GM23338 (cell line): ENCODE results near the gene IMP3. TPM values are rescaled to one million over a fixed set of nuclear protein-coding genes. Genes with fewer than 3 reads are reported as not detected.
A peak's percentile ranks its signal among the peaks of the same experiment; 100 is the strongest.

Experiments used
- ATAC-seq: fragments of 200-7000 bp; cut with Tn5 transposase; 3 replicates; pipeline ENCODE4 v1.9.1; 2020
- DNase-seq: peaks from one replicate; pipeline ENCODE4 v3.0.0-alpha.2; 2015; ENCODE audit warnings: low spot score
- H2AFZ ChIP-seq: fragments of 200-600 bp; sonication (generic); 2 replicates; pipeline ENCODE4 v1.8.0; 2016; ENCODE audit warnings: antibody characterized with exemption, mild to moderate bottlenecking, moderate library complexity
- H3F3A ChIP-seq: fragments of 200-600 bp; sonication (generic); replicated peaks from 2 replicates; pipeline ENCODE4 v1.8.0; 2017; ENCODE audit warnings: antibody characterized with exemption, mixed run types, low read depth
- H3K27ac ChIP-seq: fragments of 200-600 bp; sonication (generic); 2 replicates; pipeline ENCODE4 v1.6.1; 2016; ENCODE audit warnings: low read depth
- H3K27me3 ChIP-seq: fragments of 200-600 bp; sonication (generic); 2 replicates; pipeline ENCODE4 v1.8.0; 2016; ENCODE audit warnings: mild to moderate bottlenecking, mixed run types, moderate library complexity; ENCODE audit not compliant: insufficient read depth
- H3K36me3 ChIP-seq: fragments of 200-600 bp; sonication (generic); 2 replicates; pipeline ENCODE4 v1.8.0; 2016; ENCODE audit warnings: mild to moderate bottlenecking; ENCODE audit not compliant: insufficient read depth
- H3K4me1 ChIP-seq: fragments of 200-600 bp; sonication (generic); 2 replicates; pipeline ENCODE4 v1.8.0; 2016; ENCODE audit warnings: mild to moderate bottlenecking, moderate library complexity; ENCODE audit not compliant: insufficient read depth
- H3K4me2 ChIP-seq: fragments of 200-600 bp; sonication (generic); 2 replicates; pipeline ENCODE4 v1.7.1; 2017; ENCODE audit warnings: mixed run types
- H3K4me3 ChIP-seq: fragments of 200-600 bp; sonication (generic); 2 replicates; pipeline ENCODE4 v1.6.1; 2016; ENCODE audit warnings: mixed run types
- H3K79me2 ChIP-seq: fragments of 200-600 bp; sonication (generic); replicated peaks from 2 replicates; pipeline ENCODE4 v1.8.0; 2017; ENCODE audit warnings: mild to moderate bottlenecking; ENCODE audit not compliant: insufficient read depth
- H3K9me2 ChIP-seq: fragments of 200-600 bp; sonication (generic); 2 replicates; pipeline ENCODE4 v1.8.0; 2017; ENCODE audit not compliant: insufficient read depth
- H4K20me1 ChIP-seq: fragments of 200-600 bp; sonication (generic); replicated peaks from 2 replicates; pipeline ENCODE4 v1.8.0; 2017; ENCODE audit warnings: mild to moderate bottlenecking; ENCODE audit not compliant: insufficient read depth
- H3K27ac Mint-ChIP-seq: 2 replicates; pipeline ENCODE4 v1.8.0; 2020; ENCODE audit warnings: inconsistent platforms, mild to moderate bottlenecking, moderate library complexity, mixed read lengths
- H3K27me3 Mint-ChIP-seq: 3 replicates; pipeline ENCODE4 v1.8.0; 2022; ENCODE audit warnings: low read depth, mild to moderate bottlenecking, moderate library complexity, mixed read lengths, inconsistent platforms; ENCODE audit not compliant: insufficient read depth, poor library complexity
- H3K36me3 Mint-ChIP-seq: 3 replicates; pipeline ENCODE4 v1.8.0; 2021; ENCODE audit warnings: low read depth, mild to moderate bottlenecking, inconsistent platforms, moderate library complexity, mixed read lengths
- H3K4me1 Mint-ChIP-seq: 3 replicates; pipeline ENCODE4 v1.8.0; 2020; ENCODE audit warnings: mild to moderate bottlenecking, inconsistent platforms, mixed read lengths
- H3K4me3 Mint-ChIP-seq: 3 replicates; pipeline ENCODE4 v1.8.0; 2021; ENCODE audit warnings: moderate library complexity, mild to moderate bottlenecking, inconsistent platforms, mixed read lengths
- H3K9me3 Mint-ChIP-seq: 3 replicates; pipeline ENCODE4 v1.8.0; 2020; ENCODE audit warnings: moderate library complexity, mild to moderate bottlenecking, inconsistent platforms, mixed read lengths
- CREB1 ChIP-seq: fragments of 250-450 bp; sonication (Bioruptor Pico); IDR thresholded peaks from 2 replicates; pipeline ENCODE4 v1.5.0; 2020; ENCODE audit warnings: low read depth, mild to moderate bottlenecking, moderate library complexity
- EZH2phosphoT487 ChIP-seq: fragments of 200-600 bp; sonication (generic); IDR thresholded peaks from one replicate; pipeline ENCODE4 v1.8.1; 2018; ENCODE audit warnings: antibody characterized with exemption; ENCODE audit not compliant: unreplicated experiment
- JUNB ChIP-seq: IDR thresholded peaks from one replicate; pipeline ENCODE4 v1.6.1; 2016; ENCODE audit warnings: antibody characterized with exemption; ENCODE audit not compliant: unreplicated experiment
- POLR2AphosphoS5 ChIP-seq: IDR thresholded peaks from 2 replicates; pipeline ENCODE4 v1.6.1; 2016; ENCODE audit warnings: antibody characterized with exemption, low read depth
- REST ChIP-seq: IDR thresholded peaks from one replicate; pipeline ENCODE4 v1.6.1; 2018; ENCODE audit warnings: antibody characterized with exemption; ENCODE audit not compliant: unreplicated experiment
- ZNF114 ChIP-seq: fragments of 250-450 bp; sonication (Bioruptor Pico); IDR thresholded peaks from 2 replicates; pipeline ENCODE4 v1.5.0; 2020; ENCODE audit warnings: mild to moderate bottlenecking, moderate library complexity
- polyA plus RNA-seq: library from polyadenylated mRNA; unstranded; fragments of >200 nt; fragmentation: Nextera tagmentation; extraction: Ambion mirVana; gene quantifications from 2 replicates; pipeline ENCODE4 v1.2.1, GENCODE V29; 2016
- total RNA-seq: library from RNA; depleted of rRNA; stranded (reverse); fragments of >200 nt; shearing (Covaris generic); gene quantifications from 2 replicates; pipeline ENCODE4 v1.2.3, GENCODE V29; 2014
- TF ChIP-seq, protein P1 (sequence below): fragments of 250-450 bp; sonication (Bioruptor Pico); IDR thresholded peaks from 2 replicates; pipeline ENCODE4 v1.5.0; 2020; ENCODE audit warnings: mild to moderate bottlenecking, moderate library complexity

The IMP3 gene
- total and polyA plus RNA-seq, 2 experiments from 2014 or later = 210 to 319 TPM

DNA sequence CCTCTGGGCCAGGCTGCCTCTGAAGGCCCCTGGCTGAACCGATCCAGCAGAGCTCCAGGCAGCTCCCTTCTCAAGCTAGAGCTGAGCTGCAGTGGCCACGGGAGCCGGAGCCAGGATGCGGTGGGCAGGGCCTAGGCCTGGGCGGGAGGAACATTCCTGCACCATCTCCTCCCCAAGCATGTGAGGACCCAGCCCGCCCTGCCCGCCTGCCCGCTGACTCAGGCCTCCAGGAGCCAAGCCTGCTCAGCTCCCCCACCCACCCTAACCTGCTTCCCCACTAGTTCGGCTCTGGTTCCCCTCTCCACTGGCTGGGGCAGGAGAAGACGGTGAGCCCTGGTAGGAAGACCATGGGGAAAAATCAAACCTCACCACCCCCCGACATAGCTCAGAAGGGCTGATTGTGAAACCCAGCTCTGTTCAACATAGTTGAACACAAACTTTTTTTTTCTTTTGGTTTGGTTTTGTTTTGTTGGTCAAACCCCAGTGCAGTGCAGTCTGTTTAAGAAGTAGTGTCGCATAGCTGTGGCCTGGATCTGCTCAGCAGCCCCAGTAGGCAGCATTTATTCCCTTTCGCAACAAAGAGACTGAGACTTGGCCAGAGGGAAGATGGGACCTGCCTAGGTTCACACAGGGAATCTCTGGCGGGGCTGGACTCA is 21.2 kb upstream of the IMP3 start:
- H3K27me3 ChIP-seq = no peaks in the 10 kb centered on the region
- H3K4me1 ChIP-seq = no peaks in the 10 kb centered on the region; the same call in 1 of the 2 replicates
- H3K27me3 Mint-ChIP-seq = peaks cover 5% of the 10 kb centered on the region
- no peaks in the 10 kb centered on the region; the same call in 2 of the 3 replicates for H3K9me3 Mint-ChIP-seq
- peaks cover 8% of the 10 kb centered on the region; the same call in 2 of the 3 replicates for H3K36me3 Mint-ChIP-seq
- H3K4me1 Mint-ChIP-seq = peaks cover 12% of the 10 kb centered on the region
- peaks cover 4% of the 10 kb centered on the region for H3K79me2 ChIP-seq
- no peak overlapping the region for H3K4me3 ChIP-seq
- no peaks in the 10 kb centered on the region for H3F3A ChIP-seq
- H3K4me2 ChIP-seq = no peak overlapping the region
- peaks cover 10% of the 10 kb centered on the region for H4K20me1 ChIP-seq
- no peaks in the 10 kb centered on the region for H3K9me2 ChIP-seq
- ATAC-seq (peak; percentile 87), DNase-seq (peak; percentile 59)
- no peaks in the 10 kb centered on the region for H3K36me3 ChIP-seq
- no peak overlapping the region for H2AFZ ChIP-seq
- TF ChIP-seq POLR2AphosphoS5 (no peak), ZNF114 (no peak), JUNB (no peak), EZH2phosphoT487 (no peak), CREB1 (CRISPR knock-in tag) (no peak), REST (no peak)
- TF ChIP-seq, protein P1, sequence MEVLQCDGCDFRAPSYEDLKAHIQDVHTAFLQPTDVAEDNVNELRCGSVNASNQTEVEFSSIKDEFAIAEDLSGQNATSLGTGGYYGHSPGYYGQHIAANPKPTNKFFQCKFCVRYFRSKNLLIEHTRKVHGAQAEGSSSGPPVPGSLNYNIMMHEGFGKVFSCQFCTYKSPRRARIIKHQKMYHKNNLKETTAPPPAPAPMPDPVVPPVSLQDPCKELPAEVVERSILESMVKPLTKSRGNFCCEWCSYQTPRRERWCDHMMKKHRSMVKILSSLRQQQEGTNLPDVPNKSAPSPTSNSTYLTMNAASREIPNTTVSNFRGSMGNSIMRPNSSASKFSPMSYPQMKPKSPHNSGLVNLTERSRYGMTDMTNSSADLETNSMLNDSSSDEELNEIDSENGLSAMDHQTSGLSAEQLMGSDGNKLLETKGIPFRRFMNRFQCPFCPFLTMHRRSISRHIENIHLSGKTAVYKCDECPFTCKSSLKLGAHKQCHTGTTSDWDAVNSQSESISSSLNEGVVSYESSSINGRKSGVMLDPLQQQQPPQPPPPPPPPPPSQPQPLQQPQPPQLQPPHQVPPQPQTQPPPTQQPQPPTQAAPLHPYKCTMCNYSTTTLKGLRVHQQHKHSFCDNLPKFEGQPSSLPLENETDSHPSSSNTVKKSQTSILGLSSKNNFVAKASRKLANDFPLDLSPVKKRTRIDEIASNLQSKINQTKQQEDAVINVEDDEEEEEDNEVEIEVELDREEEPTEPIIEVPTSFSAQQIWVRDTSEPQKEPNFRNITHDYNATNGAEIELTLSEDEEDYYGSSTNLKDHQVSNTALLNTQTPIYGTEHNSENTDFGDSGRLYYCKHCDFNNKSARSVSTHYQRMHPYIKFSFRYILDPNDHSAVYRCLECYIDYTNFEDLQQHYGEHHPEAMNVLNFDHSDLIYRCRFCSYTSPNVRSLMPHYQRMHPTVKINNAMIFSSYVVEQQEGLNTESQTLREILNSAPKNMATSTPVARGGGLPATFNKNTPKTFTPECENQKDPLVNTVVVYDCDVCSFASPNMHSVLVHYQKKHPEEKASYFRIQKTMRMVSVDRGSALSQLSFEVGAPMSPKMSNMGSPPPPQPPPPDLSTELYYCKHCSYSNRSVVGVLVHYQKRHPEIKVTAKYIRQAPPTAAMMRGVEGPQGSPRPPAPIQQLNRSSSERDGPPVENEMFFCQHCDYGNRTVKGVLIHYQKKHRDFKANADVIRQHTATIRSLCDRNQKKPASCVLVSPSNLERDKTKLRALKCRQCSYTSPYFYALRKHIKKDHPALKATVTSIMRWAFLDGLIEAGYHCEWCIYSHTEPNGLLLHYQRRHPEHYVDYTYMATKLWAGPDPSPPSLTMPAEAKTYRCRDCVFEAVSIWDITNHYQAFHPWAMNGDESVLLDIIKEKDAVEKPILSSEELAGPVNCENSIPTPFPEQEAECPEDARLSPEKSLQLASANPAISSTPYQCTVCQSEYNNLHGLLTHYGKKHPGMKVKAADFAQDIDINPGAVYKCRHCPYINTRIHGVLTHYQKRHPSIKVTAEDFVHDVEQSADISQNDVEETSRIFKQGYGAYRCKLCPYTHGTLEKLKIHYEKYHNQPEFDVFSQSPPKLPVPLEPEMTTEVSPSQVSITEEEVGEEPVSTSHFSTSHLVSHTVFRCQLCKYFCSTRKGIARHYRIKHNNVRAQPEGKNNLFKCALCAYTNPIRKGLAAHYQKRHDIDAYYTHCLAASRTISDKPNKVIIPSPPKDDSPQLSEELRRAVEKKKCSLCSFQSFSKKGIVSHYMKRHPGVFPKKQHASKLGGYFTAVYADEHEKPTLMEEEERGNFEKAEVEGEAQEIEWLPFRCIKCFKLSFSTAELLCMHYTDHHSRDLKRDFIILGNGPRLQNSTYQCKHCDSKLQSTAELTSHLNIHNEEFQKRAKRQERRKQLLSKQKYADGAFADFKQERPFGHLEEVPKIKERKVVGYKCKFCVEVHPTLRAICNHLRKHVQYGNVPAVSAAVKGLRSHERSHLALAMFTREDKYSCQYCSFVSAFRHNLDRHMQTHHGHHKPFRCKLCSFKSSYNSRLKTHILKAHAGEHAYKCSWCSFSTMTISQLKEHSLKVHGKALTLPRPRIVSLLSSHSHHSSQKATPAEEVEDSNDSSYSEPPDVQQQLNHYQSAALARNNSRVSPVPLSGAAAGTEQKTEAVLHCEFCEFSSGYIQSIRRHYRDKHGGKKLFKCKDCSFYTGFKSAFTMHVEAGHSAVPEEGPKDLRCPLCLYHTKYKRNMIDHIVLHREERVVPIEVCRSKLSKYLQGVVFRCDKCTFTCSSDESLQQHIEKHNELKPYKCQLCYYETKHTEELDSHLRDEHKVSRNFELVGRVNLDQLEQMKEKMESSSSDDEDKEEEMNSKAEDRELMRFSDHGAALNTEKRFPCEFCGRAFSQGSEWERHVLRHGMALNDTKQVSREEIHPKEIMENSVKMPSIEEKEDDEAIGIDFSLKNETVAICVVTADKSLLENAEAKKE (CRISPR knock-in tag) = no peak
- H3K27ac Mint-ChIP-seq = peak overlapping the region; percentile 59; the same call in 1 of the 2 replicates
- no peak overlapping the region for H3K27ac ChIP-seq
- no peak overlapping the region for H3K4me3 Mint-ChIP-seq
